Keratinocyte (primary cell): Measurements from ENCODE around the gene FHDC1. TPM values are rescaled to one million over a fixed set of nuclear protein-coding genes. Genes with fewer than 3 reads are reported as not detected.

ENCODE experiments used
- DNase-seq: peaks from one replicate; pipeline ENCODE4 v3.0.0-alpha.2; 2011; ENCODE audit warnings: low read depth, missing footprints, low spot score
- FAIRE-seq: peaks from 2 replicates; lab custom pipeline; 2011; peaks lifted over from hg19 to GRCh38; lab: Jason Lieb, UNC
- H2AFZ ChIP-seq: 2 replicates; pipeline ENCODE4 v1.6.0; 2012; ENCODE audit warnings: low read length, control low read depth, inconsistent platforms; ENCODE audit not compliant: control insufficient read depth
- H3K27ac ChIP-seq: 2 replicates; pipeline ENCODE4 v1.5.1; 2011; ENCODE audit warnings: low read length; ENCODE audit not compliant: control insufficient read depth, insufficient read depth
- H3K27me3 ChIP-seq: 3 replicates; pipeline ENCODE4 v1.6.0; 2011; ENCODE audit warnings: low read length; ENCODE audit not compliant: control insufficient read depth, insufficient read depth; ENCODE audit errors: extremely low read depth
- H3K36me3 ChIP-seq, 2 experiments: 2 replicates in 1 of 2; 3 replicates in 1 of 2; pipeline ENCODE4 v1.5.1; 2011; ENCODE audit warnings: low read length in 2 of 2, mild to moderate bottlenecking in 1 of 2; ENCODE audit not compliant: control insufficient read depth in 2 of 2, insufficient read depth in 2 of 2; ENCODE audit errors: extremely low read depth in 1 of 2
- H3K4me1 ChIP-seq: 3 replicates; pipeline ENCODE4 v1.5.1; 2011; ENCODE audit warnings: low read length; ENCODE audit not compliant: control insufficient read depth, insufficient read depth; ENCODE audit errors: extremely low read depth
- H3K4me2 ChIP-seq: 3 replicates; pipeline ENCODE4 v1.6.0; 2011; ENCODE audit warnings: low read depth, low read length; ENCODE audit not compliant: control insufficient read depth, insufficient read depth; ENCODE audit errors: extremely low read depth
- H3K4me3 ChIP-seq, 3 experiments: fragments of 200-600 bp in 1 of 3; sonication (generic) in 1 of 3; 2 replicates in 2 of 3; 3 replicates in 1 of 3; pipeline ENCODE4 v1.5.1; 2011 to 2016; ENCODE audit warnings: low read length in 3 of 3, mild to moderate bottlenecking in 3 of 3, control low read depth in 2 of 3, inconsistent platforms in 1 of 3, low read depth in 1 of 3, mixed read lengths in 1 of 3, mixed run types in 1 of 3, moderate library complexity in 1 of 3; ENCODE audit not compliant: control insufficient read depth in 2 of 3, insufficient read depth in 2 of 3; ENCODE audit errors: extremely low read depth in 1 of 3
- H3K79me2 ChIP-seq: 2 replicates; pipeline ENCODE4 v1.6.0; 2012; ENCODE audit warnings: low read length; ENCODE audit not compliant: control insufficient read depth, insufficient read depth
- H3K9ac ChIP-seq: 3 replicates; pipeline ENCODE4 v1.6.0; 2011; ENCODE audit warnings: low read length; ENCODE audit not compliant: control insufficient read depth, insufficient read depth; ENCODE audit errors: extremely low read depth
- H3K9me1 ChIP-seq: 3 replicates; pipeline ENCODE4 v1.6.0; 2011; ENCODE audit warnings: low read length; ENCODE audit not compliant: control insufficient read depth, insufficient read depth; ENCODE audit errors: extremely low read depth
- H3K9me3 ChIP-seq: 2 replicates; pipeline ENCODE4 v1.5.1; 2012; ENCODE audit warnings: low read depth, low read length; ENCODE audit not compliant: control insufficient read depth
- H4K20me1 ChIP-seq: 3 replicates; pipeline ENCODE4 v1.6.0; 2011; ENCODE audit warnings: low read length; ENCODE audit not compliant: control insufficient read depth, insufficient read depth; ENCODE audit errors: extremely low read depth
- EZH2 ChIP-seq: IDR thresholded peaks from one replicate; pipeline ENCODE4 v1.6.1; 2012; ENCODE audit warnings: inconsistent platforms, mild to moderate bottlenecking, low read length, moderate library complexity
- dilution Hi-C: fragments of 300-500 bp; cut with MboI; formaldehyde crosslinking; loops from one replicate; pipeline ENCODE4 v1.7.0; 2020; ENCODE audit warnings: low sequenced_read_pairs; ENCODE audit not compliant: extremely low pct_ligation_motif_present
- polyA plus RNA-seq, 5 experiments: library from polyadenylated mRNA; depleted of rRNA in 3 of 5; stranded (reverse) in 3 of 5; stranded (forward) in 1 of 5; unstranded in 1 of 5; fragments of >200 nt; gene quantifications; 1 replicate in 1 of 5; 2 replicates in 3 of 5; 3 replicates in 1 of 5; pipeline versions ENCODE4 v1.2.1 to v1.2.3, GENCODE V29; 2011 to 2012; ENCODE audit warnings: missing spikeins in 2 of 5, low read depth in 1 of 5, low replicate concordance in 1 of 5
- TF ChIP-seq, protein P1 (sequence below), 3 experiments: IDR thresholded peaks in 1 of 3; conservative IDR thresholded peaks in 1 of 3; optimal IDR thresholded peaks in 1 of 3; 2 replicates in 2 of 3; 3 replicates in 1 of 3; pipeline versions ENCODE3 to v1.5.1; 2011; ENCODE audit warnings: low read length in 3 of 3, mild to moderate bottlenecking in 3 of 3, moderate library complexity in 2 of 3, control low read depth in 1 of 3, inconsistent platforms in 1 of 3; ENCODE audit not compliant: insufficient read depth in 2 of 3; ENCODE audit errors: extremely low read depth in 1 of 3

The FHDC1 gene
- polyA plus RNA-seq, 1 donor (not counting 4 experiments of a cell fraction or from before 2014, with no cell fraction given), result 1.6 TPM

DNA sequence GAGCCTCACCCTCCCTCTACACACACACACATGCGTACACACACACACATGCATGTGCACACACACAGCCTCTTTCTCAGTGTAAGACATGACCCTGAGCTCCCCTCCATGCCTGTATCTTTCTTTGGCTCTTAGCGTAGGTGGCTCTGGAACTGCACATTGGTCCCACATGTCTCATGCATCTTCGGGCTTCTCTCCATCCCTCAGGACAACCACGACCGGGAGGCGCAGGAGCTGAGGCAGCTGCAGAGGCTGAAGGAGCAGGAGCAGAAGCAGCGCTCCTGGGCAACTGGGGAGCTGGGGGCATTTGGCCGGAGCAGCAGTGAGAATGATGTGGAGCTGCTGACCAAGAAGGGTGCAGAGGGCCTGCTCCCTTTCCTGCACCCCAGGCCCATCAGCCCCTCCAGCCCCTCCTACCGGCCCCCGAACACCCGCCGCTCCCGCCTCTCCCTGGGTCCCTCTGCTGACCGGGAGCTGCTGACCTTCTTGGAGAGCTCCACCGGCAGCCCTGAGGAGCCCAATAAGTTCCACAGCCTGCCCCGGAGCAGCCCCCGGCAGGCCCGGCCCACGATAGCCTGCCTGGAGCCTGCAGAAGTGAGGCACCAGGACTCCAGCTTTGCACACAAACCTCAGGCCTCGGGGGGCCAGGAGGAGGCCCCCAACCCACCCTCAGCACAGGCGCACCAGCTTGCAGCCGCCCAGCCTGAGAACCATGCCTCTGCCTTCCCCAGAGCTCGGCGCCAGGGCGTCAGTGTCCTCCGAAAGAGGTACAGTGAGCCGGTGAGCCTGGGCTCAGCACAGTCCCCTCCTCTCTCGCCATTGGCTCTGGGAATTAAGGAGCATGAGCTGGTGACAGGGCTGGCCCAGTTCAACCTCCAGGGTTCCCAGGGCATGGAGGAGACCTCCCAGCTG lies 38.6 kb downstream of the FHDC1 start:
- no peaks in the 10 kb centered on the region for H3K9me1 ChIP-seq
- dilution Hi-C loops, result no loop called here
- FAIRE-seq, result no peak

DNA sequence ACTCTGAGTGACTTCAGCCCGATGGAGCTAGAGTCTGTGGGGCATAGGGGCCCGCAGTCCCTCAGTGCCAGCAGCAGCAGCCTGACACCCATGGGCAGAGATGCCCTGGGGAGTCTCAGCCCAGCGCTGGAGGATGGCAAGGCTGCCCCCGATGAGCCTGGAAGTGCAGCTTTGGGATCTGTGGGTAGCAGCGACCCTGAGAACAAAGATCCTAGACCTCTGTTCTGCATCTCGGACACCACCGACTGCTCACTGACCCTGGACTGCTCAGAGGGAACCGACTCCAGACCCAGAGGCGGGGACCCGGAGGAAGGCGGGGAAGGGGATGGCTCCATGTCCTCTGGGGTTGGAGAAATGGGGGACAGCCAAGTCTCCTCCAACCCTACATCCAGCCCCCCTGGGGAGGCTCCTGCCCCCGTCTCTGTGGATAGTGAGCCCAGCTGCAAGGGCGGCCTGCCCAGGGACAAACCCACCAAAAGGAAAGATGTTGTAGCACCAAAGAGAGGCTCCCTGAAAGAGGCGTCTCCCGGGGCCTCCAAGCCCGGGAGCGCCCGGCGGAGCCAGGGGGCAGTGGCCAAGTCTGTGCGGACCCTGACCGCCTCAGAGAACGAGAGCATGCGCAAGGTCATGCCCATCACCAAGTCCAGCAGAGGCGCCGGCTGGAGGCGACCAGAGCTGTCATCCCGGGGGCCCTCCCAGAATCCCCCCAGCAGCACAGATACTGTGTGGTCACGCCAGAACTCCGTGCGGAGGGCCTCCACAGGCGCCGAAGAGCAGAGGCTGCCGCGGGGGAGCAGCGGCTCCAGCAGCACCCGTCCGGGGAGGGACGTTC lies 39.5 kb downstream of the FHDC1 start:
- Histone ChIP-seq H3K4me2 (no peak overlapping the region), H2AFZ (no peak overlapping the region), H3K4me1 (peaks cover 33% of the 10 kb centered on the region), H3K4me3 (no peak overlapping the region), H3K27me3 (no peaks in the 10 kb centered on the region), H3K9ac (no peak overlapping the region), H4K20me1 (no peaks in the 10 kb centered on the region), H3K79me2 (no peaks in the 10 kb centered on the region), H3K9me3 (no peaks in the 10 kb centered on the region), H3K27ac (no peak overlapping the region), H3K36me3 (peaks cover 1 to 7% of the 10 kb centered on the region in 2 experiments), H3K9me1 (no peaks in the 10 kb centered on the region)
- DNase-seq (no peak), FAIRE-seq (no peak)
- dilution Hi-C loops, result no loop called here
- TF ChIP-seq, protein P1, sequence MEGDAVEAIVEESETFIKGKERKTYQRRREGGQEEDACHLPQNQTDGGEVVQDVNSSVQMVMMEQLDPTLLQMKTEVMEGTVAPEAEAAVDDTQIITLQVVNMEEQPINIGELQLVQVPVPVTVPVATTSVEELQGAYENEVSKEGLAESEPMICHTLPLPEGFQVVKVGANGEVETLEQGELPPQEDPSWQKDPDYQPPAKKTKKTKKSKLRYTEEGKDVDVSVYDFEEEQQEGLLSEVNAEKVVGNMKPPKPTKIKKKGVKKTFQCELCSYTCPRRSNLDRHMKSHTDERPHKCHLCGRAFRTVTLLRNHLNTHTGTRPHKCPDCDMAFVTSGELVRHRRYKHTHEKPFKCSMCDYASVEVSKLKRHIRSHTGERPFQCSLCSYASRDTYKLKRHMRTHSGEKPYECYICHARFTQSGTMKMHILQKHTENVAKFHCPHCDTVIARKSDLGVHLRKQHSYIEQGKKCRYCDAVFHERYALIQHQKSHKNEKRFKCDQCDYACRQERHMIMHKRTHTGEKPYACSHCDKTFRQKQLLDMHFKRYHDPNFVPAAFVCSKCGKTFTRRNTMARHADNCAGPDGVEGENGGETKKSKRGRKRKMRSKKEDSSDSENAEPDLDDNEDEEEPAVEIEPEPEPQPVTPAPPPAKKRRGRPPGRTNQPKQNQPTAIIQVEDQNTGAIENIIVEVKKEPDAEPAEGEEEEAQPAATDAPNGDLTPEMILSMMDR (optimal IDR thresholded peaks at IDR 0.05 in 1 of 3, IDR thresholded peaks at IDR 0.05 in 1 of 3, conservative IDR thresholded peaks at IDR 0.05 in 1 of 3; ENCODE audit: extremely low read depth in 1 of 3, insufficient read depth in 2 of 3, low read length in 3 of 3), result no peak
- no peak for TF ChIP-seq EZH2

More for the DNA sequence above, 38.6 kb downstream of the FHDC1 start:
- Histone ChIP-seq H3K9me3 (no peaks in the 10 kb centered on the region), H3K4me1 (peaks cover 34% of the 10 kb centered on the region), H3K27me3 (no peaks in the 10 kb centered on the region), H4K20me1 (no peaks in the 10 kb centered on the region), H3K4me3 (no peak overlapping the region), H3K9ac (no peak overlapping the region), H3K36me3 (peaks cover 1 to 7% of the 10 kb centered on the region in 2 experiments), H3K79me2 (no peaks in the 10 kb centered on the region), H3K4me2 (no peak overlapping the region), H2AFZ (no peak overlapping the region), H3K27ac (no peak overlapping the region)
- DNase-seq, result no peak
- TF ChIP-seq, protein P1 (optimal IDR thresholded peaks at IDR 0.05 in 1 of 3, IDR thresholded peaks at IDR 0.05 in 1 of 3, conservative IDR thresholded peaks at IDR 0.05 in 1 of 3; ENCODE audit: extremely low read depth in 1 of 3, insufficient read depth in 2 of 3, low read length in 3 of 3), result no peak
- TF ChIP-seq EZH2, result no peak
